Inferior parietal cortex (tissue), 1 donor: Measurements from ENCODE around the gene OS9.

ENCODE experiments used
- DNase-seq: peaks from one replicate; pipeline ENCODE4 v3.0.0-alpha.2; 2016; ENCODE audit errors: extremely low spot score

OS9 gene

GRCh38 chr12:57722716-57723629, 29.0 kb downstream of the OS9 start:
- no peak for DNase-seq

GRCh38 chr12:57723630-57723962, 29.7 kb downstream of the OS9 start:
- DNase-seq = no peak

GRCh38 chr12:57724003-57724935, 30.3 kb downstream of the OS9 start:
- no peak for DNase-seq

- no peak for DNase-seq
Observed at GRCh38 chr12:57724936-57725740, 31.2 kb downstream of the OS9 start.

- no peak for DNase-seq
Observed at GRCh38 chr12:57725851-57726150, 31.9 kb downstream of the OS9 start.

GRCh38 chr12:57726151-57726883, 32.4 kb downstream of the OS9 start:
- no peak for DNase-seq

- DNase-seq = no peak
Observed at GRCh38 chr12:57726884-57727757, 33.2 kb downstream of the OS9 start.

- DNase-seq = no peak
Observed at GRCh38 chr12:57727758-57728395, 33.9 kb downstream of the OS9 start.

- DNase-seq = no peak
Observed at GRCh38 chr12:57729321-57729844, 35.5 kb downstream of the OS9 start.

GRCh38 chr12:57730336-57731067, 36.6 kb downstream of the OS9 start:
- no peak for DNase-seq

GRCh38 chr12:57731411-57732080, 37.6 kb downstream of the OS9 start:
- DNase-seq = no peak

- DNase-seq = no peak
Observed at GRCh38 chr12:57732270-57732669, 38.3 kb downstream of the OS9 start.

GRCh38 chr12:57732726-57733593, 39.0 kb downstream of the OS9 start:
- no peak for DNase-seq

GRCh38 chr12:57733928-57734327, 40.0 kb downstream of the OS9 start:
- no peak for DNase-seq

- DNase-seq = no peak
Observed at GRCh38 chr12:57734591-57734990, 40.7 kb downstream of the OS9 start.

- DNase-seq = no peak
Observed at GRCh38 chr12:57735198-57735855, 41.4 kb downstream of the OS9 start.
